Nephron (organoid): Measurements from ENCODE around the gene TAX1BP3.
A peak's percentile ranks its signal among the peaks of the same experiment; 100 is the strongest.

Source experiments
- H3K27ac Mint-ChIP-seq, 3 experiments: 2 replicates each; pipeline ENCODE4 v1.8.0; 2020; ENCODE audit warnings: mixed read lengths in 3 of 3, mild to moderate bottlenecking in 2 of 3, moderate library complexity in 1 of 3
- H3K27me3 Mint-ChIP-seq: 2 replicates; pipeline ENCODE4 v1.8.0; 2021; ENCODE audit warnings: low read depth, mild to moderate bottlenecking, moderate library complexity, mixed read lengths
- H3K36me3 Mint-ChIP-seq: 2 replicates; pipeline ENCODE4 v1.8.0; 2020; ENCODE audit warnings: low read depth, mixed read lengths
- H3K4me1 Mint-ChIP-seq: 2 replicates; pipeline ENCODE4 v1.8.0; 2020; ENCODE audit warnings: mixed read lengths
- H3K4me3 Mint-ChIP-seq, 3 experiments: 2 replicates each; pipeline ENCODE4 v1.8.0; 2020; ENCODE audit warnings: mild to moderate bottlenecking in 3 of 3, mixed read lengths in 3 of 3, moderate library complexity in 2 of 3
- H3K9me3 Mint-ChIP-seq: 2 replicates; pipeline ENCODE4 v1.8.0; 2020; ENCODE audit warnings: mixed read lengths
- CTCF ChIP-seq, 3 experiments: fragments of 200-600 bp; sonication (generic); IDR thresholded peaks; one replicate each; pipeline ENCODE4 v1.5.0; 2021; ENCODE audit warnings: antibody characterized with exemption in 3 of 3; ENCODE audit not compliant: unreplicated experiment in 3 of 3

TAX1BP3 gene

GRCh38 chr17:3689262-3690093, 21.1 kb upstream of the TAX1BP3 start:
- peaks cover 2% of the 10 kb centered on the region for H3K4me1 Mint-ChIP-seq
- peaks cover 29% of the 10 kb centered on the region for H3K27me3 Mint-ChIP-seq
- no peaks in the 10 kb centered on the region for H3K9me3 Mint-ChIP-seq
- no peak overlapping the region for H3K27ac Mint-ChIP-seq
- TF ChIP-seq CTCF (IDR thresholded peaks at IDR 0.05; ENCODE audit: unreplicated experiment in 3 of 3): no peak
- H3K4me3 Mint-ChIP-seq: no peak overlapping the region
- no peaks in the 10 kb centered on the region for H3K36me3 Mint-ChIP-seq

GRCh38 chr17:3688852-3689261, 20.5 kb upstream of the TAX1BP3 start:
- no peak overlapping the region for H3K4me3 Mint-ChIP-seq
- H3K9me3 Mint-ChIP-seq: no peaks in the 10 kb centered on the region
- no peaks in the 10 kb centered on the region for H3K4me1 Mint-ChIP-seq
- no peak for TF ChIP-seq CTCF (IDR thresholded peaks at IDR 0.05; ENCODE audit: unreplicated experiment in 3 of 3)
- peaks cover 28% of the 10 kb centered on the region for H3K27me3 Mint-ChIP-seq
- no peak overlapping the region for H3K27ac Mint-ChIP-seq
- no peaks in the 10 kb centered on the region for H3K36me3 Mint-ChIP-seq

GRCh38 chr17:3688027-3688553, 19.7 kb upstream of the TAX1BP3 start:
- Mint-ChIP-seq H3K4me3 (no peak overlapping the region), H3K27me3 (peaks cover 28% of the 10 kb centered on the region), H3K27ac (no peak overlapping the region), H3K4me1 (no peaks in the 10 kb centered on the region), H3K9me3 (no peaks in the 10 kb centered on the region), H3K36me3 (no peaks in the 10 kb centered on the region)
- TF ChIP-seq CTCF (IDR thresholded peaks at IDR 0.05; ENCODE audit: unreplicated experiment in 3 of 3): no peak

GRCh38 chr17:3685174-3685573, 16.8 kb upstream of the TAX1BP3 start:
- Mint-ChIP-seq H3K4me3 (no peak overlapping the region), H3K9me3 (no peaks in the 10 kb centered on the region), H3K4me1 (no peaks in the 10 kb centered on the region), H3K27me3 (peaks cover 16% of the 10 kb centered on the region), H3K27ac (no peak overlapping the region), H3K36me3 (no peaks in the 10 kb centered on the region)
- no peak for TF ChIP-seq CTCF (IDR thresholded peaks at IDR 0.05; ENCODE audit: unreplicated experiment in 3 of 3)

DNA sequence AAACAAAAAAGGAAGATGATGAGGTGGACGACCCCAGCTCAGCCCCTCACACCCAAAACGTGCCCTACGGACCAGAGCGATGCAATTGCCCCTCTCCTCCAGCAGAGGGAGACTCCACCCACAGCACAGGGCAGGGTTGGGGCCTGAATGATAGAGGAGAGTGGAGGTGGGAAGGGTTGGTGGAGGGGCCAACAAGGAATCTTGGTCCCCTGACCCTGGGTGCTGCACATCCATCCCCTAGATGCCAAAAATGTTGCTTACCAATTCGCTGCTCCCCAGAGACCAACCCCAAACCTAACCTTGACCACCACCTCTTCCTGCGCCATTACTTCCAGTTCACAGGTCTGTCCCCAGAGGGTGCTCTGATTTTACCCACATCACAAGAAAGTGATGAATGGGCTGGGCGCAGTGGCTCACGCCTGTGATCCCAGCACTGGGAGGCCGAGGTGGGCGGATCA, 14.7 kb upstream of the TAX1BP3 start:
- H3K4me3 Mint-ChIP-seq: no peak overlapping the region
- peak; percentile 55 to 69 (median 64) for TF ChIP-seq CTCF (IDR thresholded peaks at IDR 0.05; ENCODE audit: unreplicated experiment in 3 of 3)
- H3K27ac Mint-ChIP-seq: no peak overlapping the region
- H3K4me1 Mint-ChIP-seq: no peaks in the 10 kb centered on the region
- peaks cover 10% of the 10 kb centered on the region for H3K27me3 Mint-ChIP-seq
- no peaks in the 10 kb centered on the region for H3K9me3 Mint-ChIP-seq
- H3K36me3 Mint-ChIP-seq: no peaks in the 10 kb centered on the region

GRCh38 chr17:3682033-3682432, 13.7 kb upstream of the TAX1BP3 start:
- Mint-ChIP-seq H3K9me3 (no peaks in the 10 kb centered on the region), H3K27me3 (peaks cover 10% of the 10 kb centered on the region), H3K4me1 (peaks cover 5% of the 10 kb centered on the region), H3K27ac (no peak overlapping the region), H3K36me3 (no peaks in the 10 kb centered on the region), H3K4me3 (no peak overlapping the region)
- no peak for TF ChIP-seq CTCF (IDR thresholded peaks at IDR 0.05; ENCODE audit: unreplicated experiment in 3 of 3)
